Loucy (cell line): ENCODE results near the gene ARHGDIG.

Experiments
- EZH2phosphoT487 ChIP-seq: fragments of 200-600 bp; IDR thresholded peaks from 2 replicates; pipeline ENCODE4 v1.6.1; 2018; ENCODE audit warnings: antibody characterized with exemption, mild to moderate bottlenecking, moderate library complexity, borderline replicate concordance
- TF ChIP-seq, protein P1 (sequence below): fragments of 200-600 bp; sonication (generic); conservative IDR thresholded peaks from 2 replicates; pipeline ENCODE4 v1.5.1; 2014; ENCODE audit warnings: mild to moderate bottlenecking, antibody characterized with exemption, low read length

DNA sequence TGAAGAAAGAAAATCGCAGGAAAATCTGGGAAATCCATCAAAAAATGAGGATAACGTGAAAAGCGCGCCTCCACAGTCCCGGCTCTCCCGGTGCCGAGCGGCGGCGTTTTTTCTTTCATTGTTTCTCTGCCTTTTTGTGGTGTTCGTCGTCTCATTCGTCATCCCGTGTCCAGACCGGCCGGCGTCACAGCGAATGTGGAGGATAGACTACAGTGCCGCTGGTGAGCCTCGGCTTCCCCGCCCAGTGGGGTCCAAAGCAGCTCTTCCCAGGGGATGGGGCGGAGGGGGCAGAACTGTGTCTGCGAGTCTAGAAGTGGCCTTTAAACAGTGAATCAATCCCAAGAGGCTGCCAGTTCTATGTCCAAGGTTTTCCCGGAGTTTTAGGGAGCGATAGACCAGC lies 25.9 kb upstream of the ARHGDIG start:
- TF ChIP-seq, protein P1, sequence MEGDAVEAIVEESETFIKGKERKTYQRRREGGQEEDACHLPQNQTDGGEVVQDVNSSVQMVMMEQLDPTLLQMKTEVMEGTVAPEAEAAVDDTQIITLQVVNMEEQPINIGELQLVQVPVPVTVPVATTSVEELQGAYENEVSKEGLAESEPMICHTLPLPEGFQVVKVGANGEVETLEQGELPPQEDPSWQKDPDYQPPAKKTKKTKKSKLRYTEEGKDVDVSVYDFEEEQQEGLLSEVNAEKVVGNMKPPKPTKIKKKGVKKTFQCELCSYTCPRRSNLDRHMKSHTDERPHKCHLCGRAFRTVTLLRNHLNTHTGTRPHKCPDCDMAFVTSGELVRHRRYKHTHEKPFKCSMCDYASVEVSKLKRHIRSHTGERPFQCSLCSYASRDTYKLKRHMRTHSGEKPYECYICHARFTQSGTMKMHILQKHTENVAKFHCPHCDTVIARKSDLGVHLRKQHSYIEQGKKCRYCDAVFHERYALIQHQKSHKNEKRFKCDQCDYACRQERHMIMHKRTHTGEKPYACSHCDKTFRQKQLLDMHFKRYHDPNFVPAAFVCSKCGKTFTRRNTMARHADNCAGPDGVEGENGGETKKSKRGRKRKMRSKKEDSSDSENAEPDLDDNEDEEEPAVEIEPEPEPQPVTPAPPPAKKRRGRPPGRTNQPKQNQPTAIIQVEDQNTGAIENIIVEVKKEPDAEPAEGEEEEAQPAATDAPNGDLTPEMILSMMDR: no peak
- TF ChIP-seq EZH2phosphoT487: no peak
